Adrenal gland (tissue), 12 donors: Measurements from ENCODE around the gene SLC6A12. TPM values are rescaled to one million over a fixed set of nuclear protein-coding genes. Genes with fewer than 3 reads are reported as not detected.
A peak's percentile ranks its signal among the peaks of the same experiment; 100 is the strongest.

Experiments used
- DNase-seq, 7 donors: peaks; one replicate each; pipeline ENCODE4 v3.0.0-alpha.2; 2019 to 2020
- H3K27ac ChIP-seq, 5 donors: fragments of 200-600 bp; sonication (generic) in 4 of 5; 1 replicate in 3 of 5; 2 replicates in 2 of 5; pipeline versions ENCODE4 v1.5.1 to v1.8.0; 2016 to 2020; ENCODE audit warnings: mild to moderate bottlenecking in 1 of 5
- H3K27me3 ChIP-seq: fragments of 200-600 bp; 2 replicates; pipeline ENCODE4 v1.8.0; 2021
- H3K36me3 ChIP-seq, 2 donors: fragments of 200-600 bp; replicated peaks in 1 of 2; 1 replicate in 1 of 2; 2 replicates in 1 of 2; pipeline versions ENCODE4 v1.5.1 to v1.8.0; 2018 to 2022
- H3K4me1 ChIP-seq, 2 donors: fragments of 200-600 bp; replicated peaks in 1 of 2; 1 replicate in 1 of 2; 2 replicates in 1 of 2; pipeline versions ENCODE4 v1.5.1 to v1.8.0; 2018 to 2021
- H3K4me3 ChIP-seq, 4 donors: fragments of 200-600 bp; sonication (generic) in 3 of 4; one replicate each; pipeline ENCODE4 v1.5.1; 2016 to 2018
- H3K9me3 ChIP-seq, 3 donors: fragments of 200-600 bp; sonication (generic) in 1 of 3; replicated peaks in 1 of 3; 1 replicate in 2 of 3; 2 replicates in 1 of 3; pipeline versions ENCODE4 v1.5.1 to v1.8.0; 2016 to 2021
- CTCF ChIP-seq, 6 experiments: fragments of 450-650 bp in 4 of 6; fragments of 200-600 bp in 2 of 6; sonication (generic) in 1 of 6; IDR thresholded peaks; 1 replicate in 5 of 6; 2 replicates in 1 of 6; pipeline versions ENCODE4 v1.5.1 to v1.8.0; 2016 to 2021; ENCODE audit warnings: antibody characterized with exemption in 6 of 6, mild to moderate bottlenecking in 2 of 6, moderate library complexity in 1 of 6
- POLR2A ChIP-seq, 2 donors: fragments of 450-650 bp; IDR thresholded peaks; one replicate each; pipeline ENCODE4 v1.6.1; 2017; ENCODE audit warnings: antibody characterized with exemption in 2 of 2, mild to moderate bottlenecking in 2 of 2, moderate library complexity in 1 of 2
- WGBS, 4 donors: extraction: QIAGEN DNeasy Blood & Tissue Kit in 2 of 4; methylation state at CpG; one replicate each; pipeline versions ENCODE4 v1.1.5 to v1.1.7; 2013 to 2017; 5-methylcytosine and 5-hydroxymethylcytosine counted together
- intact Hi-C, 2 donors: fragments of 100-400 bp; cut with DNase I; formaldehyde crosslinking; loops; one replicate each; pipeline versions ENCODE4 v1.14.1 to v1.15.0; 2022 to 2023
- polyA plus RNA-seq, 3 donors: library from polyadenylated mRNA; stranded (reverse); fragments of 200-250 nt in 2 of 3; fragments of 350-450 nt in 1 of 3; fragmentation: Illumina TruSeq in 1 of 3; extraction: RNeasy Lipid Tissue Mini Kit (QIAGEN cat#74804) in 1 of 3; gene quantifications; one replicate each; pipeline ENCODE4 v1.2.3, GENCODE V29; 2013 to 2014
- total RNA-seq, 9 donors: library from RNA; depleted of rRNA in 4 of 9; stranded (reverse); fragments of >200 nt in 4 of 9; fragments of 120-200 nt in 1 of 9; fragmentation: NEBNext Ultra II Directional in 1 of 9; extraction: Animal tissue kit (Norgen Biotek cat#: 25700) in 1 of 9; gene quantifications; one replicate each; pipeline versions ENCODE4 v1.1.0 to v1.2.4, GENCODE V29; 2013 to 2023
- donor health status: healthy with polysubstance abuse.
- donor health status: Bipolar disorder and iron deficiency.
- donor health status: DM: yes; HTN: yes; CAD: no.
- donor health status: DM: no; HTN: no; CAD: no.
- donor health status: DM: no; HTN: no; CAD: no.
- donor health status: DM: yes; HTN: yes; CAD: no.

SLC6A12 gene
- total and polyA plus RNA-seq, 12 donors: 0.33 to 4.3 (median 1.4) TPM

GRCh38 chr12:234891-235415 lies 21.0 kb upstream of the SLC6A12 start:
- 88 to 96% (median 91%) methylated on average over 10 of the region's 10 CpGs for WGBS, 4 donors
- no peaks in the 10 kb centered on the region for H3K9me3 ChIP-seq
- no peaks in the 10 kb centered on the region for H3K36me3 ChIP-seq
- no peaks in the 10 kb centered on the region for H3K4me1 ChIP-seq
- H3K4me3 ChIP-seq: no peak overlapping the region
- no peak for TF ChIP-seq POLR2A (IDR thresholded peaks at IDR 0.05)
- TF ChIP-seq CTCF (IDR thresholded peaks at IDR 0.05): no peak
- H3K27me3 ChIP-seq: no peaks in the 10 kb centered on the region
- intact Hi-C loops: no loop called here
- no peak overlapping the region for H3K27ac ChIP-seq
- DNase-seq: peak in 1 of 7 donors; percentile 28

GRCh38 chr12:234019-234418 lies 20.1 kb upstream of the SLC6A12 start:
- Histone ChIP-seq H3K4me1 (no peaks in the 10 kb centered on the region), H3K4me3 (no peak overlapping the region), H3K9me3 (no peaks in the 10 kb centered on the region), H3K27ac (no peak overlapping the region), H3K36me3 (no peaks in the 10 kb centered on the region), H3K27me3 (no peaks in the 10 kb centered on the region)
- intact Hi-C loops: no loop called here
- TF ChIP-seq CTCF (IDR thresholded peaks at IDR 0.05): no peak
- TF ChIP-seq POLR2A (IDR thresholded peaks at IDR 0.05): no peak
- DNase-seq: peak in 2 of 7 donors; percentile 0 to 15
- 78 to 84% (median 78%) methylated on average over 7 of the region's 7 CpGs for WGBS, 4 donors

GRCh38 chr12:233615-233968 lies 19.6 kb upstream of the SLC6A12 start:
- TF ChIP-seq CTCF (IDR thresholded peaks at IDR 0.05) (no peak), POLR2A (IDR thresholded peaks at IDR 0.05) (no peak)
- DNase-seq: peak in 1 of 7 donors; percentile 1
- Histone ChIP-seq H3K4me1 (no peaks in the 10 kb centered on the region), H3K4me3 (no peak overlapping the region), H3K9me3 (no peaks in the 10 kb centered on the region), H3K27ac (no peak overlapping the region), H3K27me3 (no peaks in the 10 kb centered on the region), H3K36me3 (no peaks in the 10 kb centered on the region)
- intact Hi-C loops: no loop called here
- WGBS, 4 donors: 80 to 89% (median 86%) methylated on average over 3 of the region's 3 CpGs

GRCh38 chr12:232731-233614 lies 19.0 kb upstream of the SLC6A12 start:
- 55 to 61% (median 61%) methylated on average over 14 to 19 of the region's 19 CpGs for WGBS, 4 donors
- no peaks in the 10 kb centered on the region for H3K36me3 ChIP-seq
- no peaks in the 10 kb centered on the region for H3K9me3 ChIP-seq
- TF ChIP-seq CTCF (IDR thresholded peaks at IDR 0.05): no peak
- no peak for TF ChIP-seq POLR2A (IDR thresholded peaks at IDR 0.05)
- DNase-seq: peak in 2 of 7 donors; percentile 7 to 33
- H3K4me1 ChIP-seq: no peaks in the 10 kb centered on the region
- no peaks in the 10 kb centered on the region for H3K27me3 ChIP-seq
- H3K4me3 ChIP-seq: no peak overlapping the region
- intact Hi-C loops: no loop called here
- H3K27ac ChIP-seq: no peak overlapping the region
